Tibial nerve (tissue), 4 donors: ENCODE results near the gene TNFAIP8.

Experiments used
- EP300 ChIP-seq, 2 donors: sonication (generic); formaldehyde crosslinking; IDR thresholded peaks; one replicate each; pipeline ENCODE4 v1.6.1; 2017; ENCODE audit warnings: antibody characterized with exemption in 2 of 2, mild to moderate bottlenecking in 1 of 2
- POLR2A ChIP-seq, 2 donors: fragments of 450-650 bp; IDR thresholded peaks; one replicate each; pipeline ENCODE4 v1.6.1; 2017; ENCODE audit warnings: antibody characterized with exemption in 2 of 2, mild to moderate bottlenecking in 2 of 2, moderate library complexity in 2 of 2
- TF ChIP-seq, protein P1 (sequence below), 5 experiments: fragments of 200-600 bp in 3 of 5; fragments of 450-650 bp in 2 of 5; sonication (generic) in 3 of 5; IDR thresholded peaks; one replicate each; pipeline ENCODE4 v1.5.1; 2016 to 2019; ENCODE audit warnings: antibody characterized with exemption in 5 of 5, mild to moderate bottlenecking in 3 of 5, moderate library complexity in 2 of 5

GRCh38 chr5:119383008-119383407 lies 27.2 kb downstream of the TNFAIP8 start:
- TF ChIP-seq, protein P1, sequence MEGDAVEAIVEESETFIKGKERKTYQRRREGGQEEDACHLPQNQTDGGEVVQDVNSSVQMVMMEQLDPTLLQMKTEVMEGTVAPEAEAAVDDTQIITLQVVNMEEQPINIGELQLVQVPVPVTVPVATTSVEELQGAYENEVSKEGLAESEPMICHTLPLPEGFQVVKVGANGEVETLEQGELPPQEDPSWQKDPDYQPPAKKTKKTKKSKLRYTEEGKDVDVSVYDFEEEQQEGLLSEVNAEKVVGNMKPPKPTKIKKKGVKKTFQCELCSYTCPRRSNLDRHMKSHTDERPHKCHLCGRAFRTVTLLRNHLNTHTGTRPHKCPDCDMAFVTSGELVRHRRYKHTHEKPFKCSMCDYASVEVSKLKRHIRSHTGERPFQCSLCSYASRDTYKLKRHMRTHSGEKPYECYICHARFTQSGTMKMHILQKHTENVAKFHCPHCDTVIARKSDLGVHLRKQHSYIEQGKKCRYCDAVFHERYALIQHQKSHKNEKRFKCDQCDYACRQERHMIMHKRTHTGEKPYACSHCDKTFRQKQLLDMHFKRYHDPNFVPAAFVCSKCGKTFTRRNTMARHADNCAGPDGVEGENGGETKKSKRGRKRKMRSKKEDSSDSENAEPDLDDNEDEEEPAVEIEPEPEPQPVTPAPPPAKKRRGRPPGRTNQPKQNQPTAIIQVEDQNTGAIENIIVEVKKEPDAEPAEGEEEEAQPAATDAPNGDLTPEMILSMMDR (IDR thresholded peaks at IDR 0.05): no peak
- TF ChIP-seq EP300 (IDR thresholded peaks at IDR 0.05) (no peak), POLR2A (IDR thresholded peaks at IDR 0.05) (no peak)
